Spleen (tissue), 7 donors: ENCODE results near the gene TXN2.

Experiments used
- CTCF ChIP-seq, 11 experiments: fragments of 200-600 bp in 7 of 11; fragments of 450-650 bp in 4 of 11; sonication (generic) in 4 of 11; IDR thresholded peaks in 8 of 11; conservative IDR thresholded peaks in 3 of 11; 1 replicate in 7 of 11; 2 replicates in 4 of 11; pipeline versions ENCODE4 v1.4.0 to v1.8.0; 2016 to 2021; ENCODE audit warnings: antibody characterized with exemption in 11 of 11, inconsistent platforms in 4 of 11, mild to moderate bottlenecking in 1 of 11
- POLR2A ChIP-seq, 3 donors: fragments of 450-650 bp; IDR thresholded peaks; one replicate each; pipeline ENCODE4 v1.5.1; 2017; ENCODE audit warnings: antibody characterized with exemption in 3 of 3, mild to moderate bottlenecking in 1 of 3
- donor health status: DM: no; HTN: no; CAD: no; lungs with moderate emphysema.
- donor health status: DM: no; HTN: no; CAD: no.
- donor health status: DM: no; HTN: no; CAD: no.

GRCh38 chr22:36460202-36460601 is 21.2 kb downstream of the TXN2 start:
- TF ChIP-seq CTCF (IDR thresholded peaks at IDR 0.05 in 8 of 11, conservative IDR thresholded peaks at IDR 0.05 in 3 of 11) (no peak), POLR2A (IDR thresholded peaks at IDR 0.05) (no peak)
